Cardiac fibroblast (primary cell): ENCODE measurements around the gene XYLT1.

Experiments
- DNase-seq, 2 donors: peaks; one replicate each; pipeline versions ENCODE4 v3.0.0 to v3.0.0-alpha.2; 2010; ENCODE audit warnings: low read depth in 2 of 2
- H3K4me3 ChIP-seq, 2 donors: replicated peaks in 1 of 2; 1 replicate in 1 of 2; 2 replicates in 1 of 2; pipeline ENCODE4 v1.5.1; 2011; ENCODE audit warnings: low read depth in 2 of 2, low read length in 2 of 2, mild to moderate bottlenecking in 2 of 2, moderate library complexity in 1 of 2
- CTCF ChIP-seq: IDR thresholded peaks from one replicate; pipeline ENCODE4 v1.5.1; 2011; ENCODE audit warnings: low read depth, mild to moderate bottlenecking, low read length, inconsistent platforms

Gene XYLT1

GRCh38 chr16:17058471-17058870, 412.3 kb downstream of the XYLT1 start:
- H3K4me3 ChIP-seq, result no peak overlapping the region
- TF ChIP-seq CTCF, result no peak
- no peak for DNase-seq

- DNase-seq, result no peak
- TF ChIP-seq CTCF, result no peak
- no peak overlapping the region for H3K4me3 ChIP-seq
Observed at GRCh38 chr16:17056666-17057065, 414.1 kb downstream of the XYLT1 start.

- DNase-seq, result no peak
- TF ChIP-seq CTCF, result no peak
- no peak overlapping the region for H3K4me3 ChIP-seq
Observed at GRCh38 chr16:17053536-17054160, 417.1 kb downstream of the XYLT1 start.
